GM12878 (cell line): ENCODE results near the gene TMEM236. TPM values are rescaled to one million over a fixed set of nuclear protein-coding genes. Genes with fewer than 3 reads are reported as not detected.

Source experiments
- ATAC-seq: fragments of 200-7000 bp; cut with Tn5 transposase; 3 replicates; pipeline ENCODE4 v1.9.1; 2020; ENCODE audit warnings: mild to moderate bottlenecking, moderate library complexity
- BruUV-seq: library from RNA; stranded (reverse); fragments of 400-500 nt; replicated peaks from 2 replicates; lab custom pipeline; 2021; lab: Mats Ljungman, UMichigan
- CTCF ChIA-PET: fragments of 300-600 bp; sonication (Branson Sonifier 250); formaldehyde crosslinking; extraction: SDS; loops from one replicate; lab custom pipeline; 2021; ENCODE audit warnings: inconsistent platforms; lab: Yijun Ruan, JAX
- POLR2A ChIA-PET: fragments of 350-600 bp; formaldehyde crosslinking; extraction: SDS; loops from one replicate; lab custom pipeline; 2021; ENCODE audit warnings: inconsistent platforms; lab: Charles Lee
- RAD21 ChIA-PET: fragments of 300-600 bp; sonication (Branson Sonifier 250); formaldehyde crosslinking; loops from one replicate; lab custom pipeline; 2023; ENCODE audit warnings: antibody characterized with exemption; ENCODE audit not compliant: unreplicated experiment; lab: Charles Lee
- SMC1A ChIA-PET: fragments of 300-600 bp; sonication (Branson Sonifier 250); formaldehyde crosslinking; loops from one replicate; lab custom pipeline; 2023; ENCODE audit not compliant: unreplicated experiment, uncharacterized antibody; lab: Charles Lee
- DNase-seq: peaks from one replicate; pipeline ENCODE4 v3.0.0-alpha.2; 2011; ENCODE audit warnings: low read depth, low spot score
- FAIRE-seq: peaks from 3 replicates; lab custom pipeline; 2011; peaks lifted over from hg19 to GRCh38; lab: Jason Lieb, UNC
- H2AFZ ChIP-seq: 2 replicates; pipeline ENCODE4 v1.6.0; 2011; ENCODE audit warnings: low read depth, low read length, control low read depth; ENCODE audit not compliant: control insufficient read depth
- H3K27ac ChIP-seq: 2 replicates; pipeline ENCODE4 v1.5.1; 2011; ENCODE audit warnings: control low read depth; ENCODE audit not compliant: control insufficient read depth, insufficient read depth
- H3K27me3 ChIP-seq, 2 experiments: replicated peaks in 1 of 2; 2 replicates each; pipeline versions ENCODE4 v1.6.0 to v1.6.1; 2011; ENCODE audit warnings: low read length in 1 of 2; ENCODE audit not compliant: control insufficient read depth in 2 of 2, insufficient read depth in 2 of 2
- H3K36me3 ChIP-seq, 2 experiments: 2 replicates each; pipeline ENCODE4 v1.5.1; 2011; ENCODE audit warnings: low read length in 1 of 2; ENCODE audit not compliant: control insufficient read depth in 2 of 2, insufficient read depth in 2 of 2
- H3K4me1 ChIP-seq: 2 replicates; pipeline ENCODE4 v1.6.1; 2011; ENCODE audit warnings: mild to moderate bottlenecking, low read length, moderate library complexity, mixed read lengths; ENCODE audit not compliant: control insufficient read depth, insufficient read depth
- H3K4me2 ChIP-seq: 2 replicates; pipeline ENCODE4 v1.6.0; 2011; ENCODE audit warnings: control low read depth; ENCODE audit not compliant: control insufficient read depth, insufficient read depth
- H3K4me3 ChIP-seq: fragments of 200-600 bp; sonication (generic); 2 replicates; pipeline ENCODE4 v1.5.1; 2016
- H3K79me2 ChIP-seq: 2 replicates; pipeline ENCODE4 v1.6.0; 2011; ENCODE audit warnings: low read length; ENCODE audit not compliant: control insufficient read depth, insufficient read depth
- H3K9ac ChIP-seq: 2 replicates; pipeline ENCODE4 v1.8.0; 2011; ENCODE audit warnings: low read length, control low read depth, mixed read lengths; ENCODE audit not compliant: control insufficient read depth, insufficient read depth
- H3K9me3 ChIP-seq: replicated peaks from 3 replicates; pipeline ENCODE4 v1.5.1; 2011; ENCODE audit warnings: mild to moderate bottlenecking, low read length; ENCODE audit not compliant: control insufficient read depth, insufficient read depth
- H4K20me1 ChIP-seq: 2 replicates; pipeline ENCODE4 v1.6.0; 2011; ENCODE audit not compliant: control insufficient read depth, insufficient read depth
- E2F4 ChIP-seq: IDR thresholded peaks from 2 replicates; pipeline ENCODE4 v1.6.1; 2012; ENCODE audit warnings: low read depth, low read length, improper control_type of control experiment
- FOS ChIP-seq: IDR thresholded peaks from 3 replicates; pipeline ENCODE4 v1.6.1; 2011; ENCODE audit warnings: borderline replicate concordance; ENCODE audit not compliant: insufficient read length; ENCODE audit errors: extremely low read depth
- HDGF ChIP-seq: fragments of 450-650 bp; IDR thresholded peaks from 2 replicates; pipeline ENCODE4 v1.6.1; 2016; ENCODE audit warnings: antibody characterized with exemption
- IKZF2 ChIP-seq, 2 experiments: fragments of 450-650 bp; IDR thresholded peaks; 2 replicates each; pipeline ENCODE4 v1.6.1; 2017; ENCODE audit warnings: mild to moderate bottlenecking in 2 of 2, moderate library complexity in 2 of 2
- MYC ChIP-seq: IDR thresholded peaks from 2 replicates; pipeline ENCODE4 v1.6.1; 2011; ENCODE audit warnings: mild to moderate bottlenecking, low read length, moderate library complexity, inconsistent platforms; ENCODE audit not compliant: insufficient read depth, insufficient replicate concordance, insufficient read length, severe bottlenecking
- NFYA ChIP-seq: IDR thresholded peaks from 2 replicates; pipeline ENCODE4 v1.6.1; 2011; ENCODE audit warnings: low read depth, mild to moderate bottlenecking, low read length, improper control_type of control experiment, borderline replicate concordance
- NR2C1 ChIP-seq: fragments of 450-650 bp; IDR thresholded peaks from 2 replicates; pipeline ENCODE4 v1.6.1; 2017; ENCODE audit warnings: antibody characterized with exemption, mild to moderate bottlenecking, moderate library complexity
- NR2F1 ChIP-seq: fragments of 450-650 bp; conservative IDR thresholded peaks from 2 replicates; pipeline ENCODE4 v1.6.1; 2017; ENCODE audit warnings: mild to moderate bottlenecking
- PAX8 ChIP-seq: fragments of 450-650 bp; IDR thresholded peaks from 2 replicates; pipeline ENCODE4 v1.6.1; 2017; ENCODE audit warnings: mild to moderate bottlenecking, moderate library complexity
- POLR2A ChIP-seq: IDR thresholded peaks from 2 replicates; pipeline ENCODE4 v1.6.1; 2011; ENCODE audit warnings: low read depth, mild to moderate bottlenecking, low read length
- POLR2AphosphoS2 ChIP-seq: IDR thresholded peaks from 2 replicates; pipeline ENCODE4 v1.6.1; 2011; ENCODE audit warnings: low read depth, mild to moderate bottlenecking, low read length, improper control_type of control experiment, moderate library complexity
- RELA ChIP-seq: fragments of 450-650 bp; IDR thresholded peaks from 2 replicates; pipeline ENCODE4 v1.8.0; 2014; ENCODE audit warnings: borderline replicate concordance; ENCODE audit not compliant: partially characterized antibody
- STAT3 ChIP-seq: IDR thresholded peaks from 2 replicates; pipeline ENCODE4 v1.6.1; 2011; ENCODE audit warnings: low read depth, low read length, improper control_type of control experiment
- YY1 ChIP-seq: IDR thresholded peaks from 2 replicates; pipeline ENCODE4 v1.6.1; 2011; ENCODE audit warnings: low read depth, mild to moderate bottlenecking, low read length
- ZBED1 ChIP-seq: IDR thresholded peaks from 2 replicates; pipeline ENCODE4 v1.6.1; 2016; ENCODE audit warnings: borderline replicate concordance
- ZNF687 ChIP-seq: fragments of 450-650 bp; IDR thresholded peaks from 2 replicates; pipeline ENCODE4 v1.6.1; 2017; ENCODE audit warnings: mild to moderate bottlenecking, moderate library complexity
- ZZZ3 ChIP-seq: IDR thresholded peaks from 2 replicates; pipeline ENCODE4 v1.6.1; 2011; ENCODE audit warnings: low read depth; ENCODE audit not compliant: control insufficient read depth, insufficient read length
- WGBS: methylation state at CpG from one replicate; pipeline ENCODE4 v1.1.6; 2016; ENCODE audit warnings: low lambda C conversion rate; ENCODE audit not compliant: insufficient replicate concordance, insufficient coverage; ENCODE audit errors: missing lambda C conversion rate; 5-methylcytosine and 5-hydroxymethylcytosine counted together
- in situ Hi-C: fragments of 300-500 bp; cut with MboI; formaldehyde crosslinking; loops from 9 replicates; pipeline ENCODE4 v1.14.3; 2018; ENCODE audit warnings: mixed read lengths
- intact Hi-C: fragments of 100-400 bp; cut with micrococcal nuclease; formaldehyde crosslinking; loops from one replicate; pipeline ENCODE4 v1.14.2; 2022; ENCODE audit not compliant: unreplicated experiment
- polyA plus RNA-seq, 11 experiments: library from polyadenylated mRNA; depleted of rRNA in 4 of 11; unstranded in 6 of 11; stranded (reverse) in 5 of 11; fragments of >200 nt; fragmentation: Nextera tagmentation in 4 of 11; fragmentation: Illumina TruSeq in 1 of 11; extraction: Ambion mirVana in 4 of 11; extraction: Trizol in 1 of 11; gene quantifications; 1 replicate in 1 of 11; 2 replicates in 10 of 11; pipeline versions ENCODE4 v1.2.1 to v1.2.3, GENCODE V29; 2011 to 2016; ENCODE audit warnings: inconsistent platforms in 2 of 11, missing spikeins in 2 of 11, low read depth in 1 of 11
- total RNA-seq, 4 experiments: library from RNA; depleted of rRNA in 3 of 4; stranded (reverse); fragments of >200 nt in 3 of 4; fragmentation: Illumina TruSeq in 1 of 4; extraction: Trizol in 1 of 4; gene quantifications; 2 replicates each; pipeline versions ENCODE4 v1.2.1 to v1.2.3, GENCODE V29; 2013 to 2021
- TF ChIP-seq, protein P1 (sequence below): fragments of 450-650 bp; formaldehyde crosslinking; IDR thresholded peaks from 2 replicates; pipeline ENCODE4 v1.4.0; 2020; ENCODE audit warnings: mild to moderate bottlenecking, moderate library complexity

TMEM236 gene
- total and polyA plus RNA-seq, 10 of the 15 experiments (the other 5 are each of a cell fraction or from before 2014, with no cell fraction given): 0.03 TPM; not detected in 9

- Histone ChIP-seq H3K9ac (no peak overlapping the region), H2AFZ (no peak overlapping the region), H3K4me2 (no peak overlapping the region), H3K27me3 (peaks cover 2 to 4% of the 10 kb centered on the region in 2 experiments; a peak in 2 of 4 replicates), H3K79me2 (no peaks in the 10 kb centered on the region), H3K36me3 (no peaks in the 10 kb centered on the region), H3K4me1 (no peaks in the 10 kb centered on the region), H3K4me3 (no peak overlapping the region), H4K20me1 (no peaks in the 10 kb centered on the region), H3K9me3 (no peaks in the 10 kb centered on the region), H3K27ac (no peak overlapping the region)
- ChIA-PET CTCF (interaction anchor here (0.7 to 1.2 kb wide), 2 partner anchors 10 to 38 kb away, joined by 3 read pairs; no protein-coding TSS in a partner anchor), SMC1A (interaction anchor here (0.8 kb wide), 1 partner anchor 11 kb away, joined by 4 read pairs; no protein-coding TSS in a partner anchor), POLR2A (no interaction called here), RAD21 (no interaction called here)
- ATAC-seq: no peak; the same call in 2 of the 3 replicates
- FAIRE-seq: no peak
- intact Hi-C loops (no loop called here), in situ Hi-C loops (no loop called here)
- WGBS: 0% methylated on average over 1 of the region's 1 CpG
- BruUV-seq: no TSS peak
- no peak for DNase-seq
- TF ChIP-seq YY1 (no peak), E2F4 (no peak), RELA (no peak), STAT3 (no peak), NR2F1 (no peak), ZZZ3 (no peak), MYC (no peak), ZNF687 (no peak), FOS (no peak), POLR2AphosphoS2 (no peak), HDGF (no peak), NR2C1 (no peak), NFYA (no peak), PAX8 (no peak), IKZF2 (IDR thresholded peaks at IDR 0.05) (no peak), ZBED1 (no peak), POLR2A (no peak)
- TF ChIP-seq, protein P1, sequence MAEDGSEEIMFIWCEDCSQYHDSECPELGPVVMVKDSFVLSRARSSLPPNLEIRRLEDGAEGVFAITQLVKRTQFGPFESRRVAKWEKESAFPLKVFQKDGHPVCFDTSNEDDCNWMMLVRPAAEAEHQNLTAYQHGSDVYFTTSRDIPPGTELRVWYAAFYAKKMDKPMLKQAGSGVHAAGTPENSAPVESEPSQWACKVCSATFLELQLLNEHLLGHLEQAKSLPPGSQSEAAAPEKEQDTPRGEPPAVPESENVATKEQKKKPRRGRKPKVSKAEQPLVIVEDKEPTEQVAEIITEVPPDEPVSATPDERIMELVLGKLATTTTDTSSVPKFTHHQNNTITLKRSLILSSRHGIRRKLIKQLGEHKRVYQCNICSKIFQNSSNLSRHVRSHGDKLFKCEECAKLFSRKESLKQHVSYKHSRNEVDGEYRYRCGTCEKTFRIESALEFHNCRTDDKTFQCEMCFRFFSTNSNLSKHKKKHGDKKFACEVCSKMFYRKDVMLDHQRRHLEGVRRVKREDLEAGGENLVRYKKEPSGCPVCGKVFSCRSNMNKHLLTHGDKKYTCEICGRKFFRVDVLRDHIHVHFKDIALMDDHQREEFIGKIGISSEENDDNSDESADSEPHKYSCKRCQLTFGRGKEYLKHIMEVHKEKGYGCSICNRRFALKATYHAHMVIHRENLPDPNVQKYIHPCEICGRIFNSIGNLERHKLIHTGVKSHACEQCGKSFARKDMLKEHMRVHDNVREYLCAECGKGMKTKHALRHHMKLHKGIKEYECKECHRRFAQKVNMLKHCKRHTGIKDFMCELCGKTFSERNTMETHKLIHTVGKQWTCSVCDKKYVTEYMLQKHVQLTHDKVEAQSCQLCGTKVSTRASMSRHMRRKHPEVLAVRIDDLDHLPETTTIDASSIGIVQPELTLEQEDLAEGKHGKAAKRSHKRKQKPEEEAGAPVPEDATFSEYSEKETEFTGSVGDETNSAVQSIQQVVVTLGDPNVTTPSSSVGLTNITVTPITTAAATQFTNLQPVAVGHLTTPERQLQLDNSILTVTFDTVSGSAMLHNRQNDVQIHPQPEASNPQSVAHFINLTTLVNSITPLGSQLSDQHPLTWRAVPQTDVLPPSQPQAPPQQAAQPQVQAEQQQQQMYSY (CRISPR knock-in tag): no peak
Measured at GRCh38 chr10:17835688-17836087, 83.7 kb downstream of the TMEM236 start.
